Activated T-cell treated with anti-CD3 and anti-CD28 coated beads, Interleukin-2, amount 50 U/mL, for 72 hours (primary cell): Measurements from ENCODE around the gene POLG. TPM values are rescaled to one million over a fixed set of nuclear protein-coding genes. Genes with fewer than 3 reads are reported as not detected.

Source experiments
- ATAC-seq, 2 donors: fragments of 150-1000 bp; cut with Tn5 transposase; replicated peaks in 1 of 2; 2 replicates each; pipeline ENCODE4 v1.10.0; 2021; ENCODE audit warnings: moderate library complexity in 2 of 2, mild to moderate bottlenecking in 1 of 2
- DNase-seq, 2 donors: peaks; one replicate each; pipeline ENCODE4 v3.0.0; 2021 to 2022; ENCODE audit warnings: mixed read lengths in 1 of 2
- H3K27ac Mint-ChIP-seq: one replicate; pipeline ENCODE4 v1.8.0; 2022; ENCODE audit warnings: mild to moderate bottlenecking, moderate library complexity, mixed read lengths
- H3K27me3 Mint-ChIP-seq: one replicate; pipeline ENCODE4 v1.8.0; 2022; ENCODE audit warnings: low read depth, mixed read lengths
- H3K36me3 Mint-ChIP-seq, 2 donors: one replicate each; pipeline ENCODE4 v1.8.0; 2022; ENCODE audit warnings: mixed read lengths in 2 of 2, mild to moderate bottlenecking in 1 of 2; ENCODE audit not compliant: insufficient read depth in 2 of 2
- H3K4me1 Mint-ChIP-seq: one replicate; pipeline ENCODE4 v1.8.0; 2022; ENCODE audit warnings: low read depth, mixed read lengths
- H3K4me3 Mint-ChIP-seq, 2 donors: one replicate each; pipeline ENCODE4 v1.8.0; 2022; ENCODE audit warnings: mild to moderate bottlenecking in 2 of 2, mixed read lengths in 2 of 2, moderate library complexity in 2 of 2
- H3K9me3 Mint-ChIP-seq, 2 donors: one replicate each; pipeline ENCODE4 v1.8.0; 2022; ENCODE audit warnings: mixed read lengths in 2 of 2
- total RNA-seq, 2 donors: library from RNA; stranded (reverse); gene quantifications; one replicate each; pipeline ENCODE4 v1.2.3, GENCODE V29; 2022

Gene POLG
- total RNA-seq, result 10 to 100 TPM; 71.5 to 74.1 TPM

DNA sequence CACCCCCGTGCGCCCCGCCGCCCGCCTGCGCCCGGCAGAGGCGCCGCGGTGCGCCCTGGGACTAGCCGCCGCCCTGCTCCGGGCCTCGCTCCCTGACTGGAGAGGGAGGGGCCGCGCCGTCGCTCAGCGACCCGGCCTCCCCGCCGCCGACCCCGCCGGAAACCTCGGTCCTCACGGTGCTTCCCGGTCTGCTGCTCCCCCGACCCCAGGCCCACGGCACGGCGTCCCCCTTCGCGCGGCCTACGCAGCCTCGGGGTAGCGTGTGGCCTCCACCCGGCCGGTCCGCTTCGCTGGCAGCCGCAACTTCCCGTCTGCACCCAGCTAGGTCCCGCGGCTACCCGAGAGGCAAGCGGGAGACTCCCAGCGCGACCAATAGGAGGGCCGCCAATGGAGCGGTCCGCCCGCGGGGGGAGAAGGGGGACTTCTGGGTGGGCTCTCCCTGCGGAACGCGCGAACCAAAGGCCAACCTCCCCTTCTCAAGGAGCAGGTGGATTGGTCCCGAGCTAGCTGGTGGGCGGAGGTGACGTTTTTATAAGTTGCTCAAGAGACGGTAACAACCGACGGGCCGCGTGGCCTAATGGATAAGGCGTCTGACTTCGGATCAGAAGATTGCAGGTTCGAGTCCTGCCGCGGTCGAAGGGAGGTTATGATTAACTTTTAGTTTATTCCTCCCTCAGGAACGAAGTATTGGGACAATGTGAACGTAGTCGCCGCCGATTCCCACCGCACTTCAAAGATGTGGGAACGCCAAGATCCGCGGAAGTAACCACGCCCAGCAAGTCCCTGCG is at the start of gene POLG:
Gene POLG (minus strand): TSS at position 315 of the 788 bp plus-strand sequence. CDS start 1,070 bp downstream, outside the sequence.
- Mint-ChIP-seq H3K4me3 (peak within 1 kb of the TSS; percentile 87 to 89), H3K27me3 (no peaks in the 10 kb centered on the region), H3K9me3 (no peaks in the 10 kb centered on the region), H3K27ac (peak within 1 kb of the TSS; percentile 100), H3K4me1 (peaks cover 56% of the 10 kb centered on the region), H3K36me3 (peaks cover 8 to 22% of the 10 kb centered on the region in 2 donors)
- DNase-seq, result peak; percentile 99
- peak; percentile 92 to 93 for ATAC-seq

DNA sequence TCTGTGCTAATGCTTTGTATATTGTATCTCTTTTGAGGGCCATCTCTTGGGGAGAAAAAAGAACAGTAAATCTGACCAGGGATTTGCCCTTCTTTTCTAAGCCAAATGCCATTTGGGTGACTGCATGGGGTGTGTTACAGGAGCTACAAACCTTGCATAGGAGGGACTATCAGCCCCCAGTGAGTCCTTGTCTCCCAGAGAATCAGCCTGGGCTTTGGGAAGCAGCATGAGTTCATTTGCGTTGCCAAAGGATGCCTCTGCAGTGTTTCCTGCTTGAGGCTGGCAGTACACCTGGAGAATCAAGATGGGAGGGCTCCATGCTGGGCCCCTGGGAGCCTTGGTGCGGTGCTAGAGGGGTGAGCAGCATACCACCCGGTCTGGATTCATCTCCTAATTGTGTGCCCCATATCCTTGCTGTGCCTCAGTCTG is 49.6 kb upstream of the POLG start:
- peaks cover 18% of the 10 kb centered on the region for H3K27me3 Mint-ChIP-seq
- no peak overlapping the region for H3K4me3 Mint-ChIP-seq
- DNase-seq (no peak), ATAC-seq (no peak)
- H3K9me3 Mint-ChIP-seq, result no peaks in the 10 kb centered on the region
- H3K4me1 Mint-ChIP-seq, result no peaks in the 10 kb centered on the region
- H3K36me3 Mint-ChIP-seq, result no peaks in the 10 kb centered on the region
- no peak overlapping the region for H3K27ac Mint-ChIP-seq

DNA sequence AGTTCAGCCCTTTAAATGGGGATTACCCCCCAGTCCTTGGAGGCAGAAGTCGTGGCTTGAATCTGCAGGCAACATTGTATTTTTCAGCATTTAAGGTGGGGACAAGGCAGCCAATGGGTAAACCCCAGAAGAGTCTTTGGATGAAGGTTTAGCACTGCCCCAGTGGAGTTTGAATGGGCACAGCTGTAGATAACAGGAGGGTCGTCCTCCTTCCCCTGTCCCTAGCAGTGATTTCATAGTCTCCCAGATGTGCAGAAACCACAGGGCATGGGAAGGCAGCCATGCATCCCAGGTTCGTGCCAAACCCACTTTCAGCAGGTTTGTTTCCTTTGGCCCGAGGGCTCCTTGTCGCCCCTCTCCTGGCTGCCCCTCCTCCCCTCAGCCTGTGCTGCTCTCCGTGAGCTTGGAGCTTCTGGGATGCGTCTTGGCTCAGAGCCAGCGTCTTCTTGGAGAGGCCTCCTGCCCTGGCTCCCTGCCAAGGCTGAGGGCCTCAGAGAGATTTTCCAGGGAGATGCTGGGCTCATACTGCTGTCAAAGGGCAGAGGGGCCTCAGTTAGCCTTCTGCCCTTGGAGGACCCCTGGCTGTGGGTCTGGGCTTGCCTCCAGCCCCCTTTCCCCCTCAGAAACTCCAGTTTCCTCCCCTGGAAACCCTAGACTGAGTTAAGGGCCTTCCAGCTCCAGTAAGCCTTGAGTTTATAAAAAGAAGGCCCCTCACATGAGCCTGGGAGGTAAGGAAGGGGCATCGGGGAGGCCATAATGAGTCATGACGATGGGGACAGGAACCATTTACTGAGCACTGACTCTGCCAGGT is 48.9 kb upstream of the POLG start:
- H3K9me3 Mint-ChIP-seq, result no peaks in the 10 kb centered on the region

DNA sequence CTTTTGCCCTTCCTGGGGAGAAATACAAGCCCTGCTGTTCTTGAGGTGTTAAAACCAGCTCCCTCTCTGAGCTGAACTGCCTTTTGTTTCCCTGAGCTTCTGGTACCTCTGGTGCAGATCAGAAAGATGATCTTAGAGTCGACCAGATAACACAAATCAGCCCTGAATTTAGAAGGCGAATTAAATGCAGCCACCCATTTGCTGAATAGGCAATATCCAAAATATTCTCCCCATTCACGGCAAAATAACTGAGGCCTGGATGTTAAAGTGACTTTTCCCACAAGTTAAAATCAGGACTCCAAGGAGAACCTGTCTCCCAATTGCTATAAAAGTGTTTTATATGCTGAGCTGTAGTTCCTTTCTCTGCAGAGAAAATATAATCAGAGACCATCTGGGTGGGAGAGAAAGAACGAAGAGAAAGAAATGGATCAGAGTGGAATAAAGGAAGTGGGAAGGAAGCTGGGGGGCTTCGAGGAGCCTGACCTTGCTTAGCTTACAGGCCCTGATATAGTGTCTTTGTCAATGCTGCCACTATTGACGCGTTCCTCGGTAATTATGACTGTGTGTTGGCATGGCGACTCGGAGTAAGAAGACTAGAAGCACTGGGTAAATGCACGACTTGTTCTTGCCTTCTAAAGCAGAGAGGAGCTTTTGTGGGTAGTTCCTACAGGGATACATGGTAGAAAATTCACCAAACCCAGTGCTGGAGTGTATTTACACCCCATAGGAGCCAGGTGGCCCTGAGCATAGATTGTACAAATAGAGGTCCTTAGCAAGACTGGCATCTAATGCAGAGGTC is 47.5 kb upstream of the POLG start:
- Mint-ChIP-seq H3K27me3 (peaks cover 30% of the 10 kb centered on the region), H3K4me3 (no peak overlapping the region), H3K4me1 (peaks cover 8% of the 10 kb centered on the region), H3K36me3 (no peaks in the 10 kb centered on the region), H3K27ac (no peak overlapping the region), H3K9me3 (no peaks in the 10 kb centered on the region)
- DNase-seq, result no peak
- ATAC-seq, result no peak

More for the DNA sequence above, 48.9 kb upstream of the POLG start:
- H3K4me3 Mint-ChIP-seq, result no peak overlapping the region
- H3K27ac Mint-ChIP-seq, result no peak overlapping the region
- DNase-seq (no peak), ATAC-seq (no peak)
- no peaks in the 10 kb centered on the region for H3K4me1 Mint-ChIP-seq
- H3K27me3 Mint-ChIP-seq, result peaks cover 18% of the 10 kb centered on the region
- H3K36me3 Mint-ChIP-seq, result no peaks in the 10 kb centered on the region

DNA sequence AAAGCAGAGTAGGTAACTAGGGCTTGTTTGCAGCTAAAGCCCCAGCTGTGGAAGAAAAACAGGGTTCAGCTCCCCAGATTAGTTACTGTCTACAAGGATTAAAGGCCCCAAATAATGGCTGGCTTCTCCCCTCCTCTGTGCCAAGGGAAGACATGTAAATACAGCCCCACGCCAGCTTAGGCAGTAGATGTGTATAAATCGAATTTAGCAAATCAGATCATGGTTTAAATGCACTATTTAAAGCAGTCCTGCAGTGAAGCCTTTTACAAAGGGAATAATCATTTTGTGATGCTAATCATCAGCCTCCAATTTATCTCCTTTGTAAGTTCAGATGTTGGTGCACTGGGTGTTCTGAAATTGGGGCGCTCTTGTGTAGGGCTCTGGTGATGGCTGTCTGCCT is 46.7 kb upstream of the POLG start:
- H3K4me3 Mint-ChIP-seq, result no peak overlapping the region
- H3K36me3 Mint-ChIP-seq, result no peaks in the 10 kb centered on the region
- H3K27me3 Mint-ChIP-seq, result peaks cover 38% of the 10 kb centered on the region
- ATAC-seq (no peak), DNase-seq (no peak)
- peaks cover 8% of the 10 kb centered on the region for H3K4me1 Mint-ChIP-seq
- H3K27ac Mint-ChIP-seq, result no peak overlapping the region
- no peaks in the 10 kb centered on the region for H3K9me3 Mint-ChIP-seq

DNA sequence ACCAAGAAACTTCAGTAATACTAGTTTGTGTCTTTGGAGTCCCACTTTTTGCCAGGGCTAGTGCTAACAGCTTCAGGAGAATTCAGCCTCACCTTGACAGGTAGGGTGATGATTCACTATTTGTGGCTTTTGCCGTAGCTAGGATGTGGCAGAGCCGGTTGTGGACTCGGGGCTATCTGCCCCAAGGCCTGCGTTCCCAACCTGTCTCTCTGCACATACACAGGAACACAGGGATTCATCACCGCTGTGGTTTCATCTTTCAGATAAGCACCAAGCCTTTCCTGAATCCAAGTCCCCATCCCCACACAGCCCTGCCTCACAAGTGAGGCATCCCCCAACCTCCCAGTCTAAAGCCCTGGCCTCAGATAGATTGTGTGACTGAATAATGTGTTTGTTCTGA is 45.2 kb upstream of the POLG start:
- Mint-ChIP-seq H3K4me3 (peak overlapping the region in 1 of 2 donors; percentile 66), H3K27me3 (peaks cover 53% of the 10 kb centered on the region), H3K9me3 (no peaks in the 10 kb centered on the region), H3K36me3 (no peaks in the 10 kb centered on the region), H3K27ac (no peak overlapping the region), H3K4me1 (peaks cover 8% of the 10 kb centered on the region)
- no peak for DNase-seq
- no peak for ATAC-seq

DNA sequence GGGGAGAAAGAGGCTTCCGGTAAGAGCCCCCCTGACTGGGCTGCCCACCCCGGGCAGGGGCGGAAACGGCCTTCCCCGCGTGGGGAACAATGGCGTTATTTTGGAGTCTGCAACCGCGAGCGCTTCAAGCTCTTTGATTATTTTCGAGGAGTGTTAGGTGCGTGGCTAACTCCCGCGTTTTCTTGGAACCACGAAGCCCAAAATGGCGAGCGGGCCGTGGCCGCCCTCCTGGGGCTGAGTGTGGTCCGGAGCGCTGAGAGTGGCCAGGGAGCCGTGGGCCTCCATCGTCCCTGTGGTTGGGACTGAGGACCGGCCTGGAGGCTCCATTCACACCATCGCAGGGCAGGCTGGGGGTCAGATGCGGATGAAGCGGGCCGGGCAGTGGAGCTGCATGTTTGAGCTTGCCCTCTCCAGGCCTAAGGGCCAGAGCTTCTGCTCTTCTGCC is 44.6 kb upstream of the POLG start:
- ATAC-seq (no peak), DNase-seq (no peak)
- Mint-ChIP-seq H3K4me3 (peak overlapping the region; percentile 66 to 74), H3K27me3 (peaks cover 58% of the 10 kb centered on the region), H3K9me3 (no peaks in the 10 kb centered on the region), H3K4me1 (peaks cover 8% of the 10 kb centered on the region), H3K36me3 (no peaks in the 10 kb centered on the region), H3K27ac (no peak overlapping the region)

DNA sequence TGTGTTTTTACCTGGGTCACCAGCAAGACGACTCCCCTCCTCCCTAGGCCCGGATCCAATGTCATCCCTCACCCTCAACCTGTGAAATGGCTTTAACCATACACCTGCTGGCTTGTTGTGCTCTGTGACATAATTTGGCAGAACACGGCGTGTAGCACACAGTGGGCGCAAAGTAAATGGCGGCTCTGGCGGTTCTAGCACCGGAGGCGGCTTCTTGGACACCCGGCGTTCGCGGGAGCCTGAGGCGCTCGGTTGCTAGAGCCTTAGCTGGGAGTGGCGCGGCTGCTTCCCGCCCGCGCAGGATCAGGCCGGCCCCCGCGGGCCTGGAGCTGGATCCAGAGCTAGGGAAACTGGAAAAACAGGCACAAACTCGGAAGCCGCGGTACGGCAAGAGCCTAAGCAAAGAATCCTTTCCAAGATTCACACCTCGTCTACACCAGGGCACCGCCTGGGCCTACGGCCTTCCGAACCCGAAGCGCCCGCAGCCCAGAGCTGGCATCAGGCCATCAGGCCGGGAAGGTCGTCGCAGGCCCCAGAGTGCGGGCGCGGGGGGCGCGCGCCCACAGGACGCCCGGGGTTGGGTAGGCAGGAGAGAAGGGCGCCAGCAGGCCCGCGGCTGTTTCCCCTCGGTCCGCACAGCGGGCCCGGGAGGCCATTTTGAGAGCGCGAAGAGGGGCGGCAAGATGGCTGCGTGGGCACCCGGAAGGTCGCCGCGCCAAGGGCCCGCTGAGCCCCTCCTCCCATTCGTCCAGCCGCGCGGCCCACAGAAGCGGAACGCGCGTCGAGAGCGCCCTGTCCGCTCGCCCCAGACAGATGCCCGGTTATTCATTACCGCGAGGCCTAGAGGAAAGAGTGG is 43.9 kb upstream of the POLG start:
- Mint-ChIP-seq H3K36me3 (no peaks in the 10 kb centered on the region), H3K4me3 (peak overlapping the region; percentile 74 to 81), H3K27ac (peak overlapping the region; percentile 86), H3K27me3 (peaks cover 66% of the 10 kb centered on the region), H3K9me3 (no peaks in the 10 kb centered on the region), H3K4me1 (peaks cover 8% of the 10 kb centered on the region)
- DNase-seq, result peak in 1 of 2 donors; percentile 33
- ATAC-seq, result peak; percentile 36 to 45

DNA sequence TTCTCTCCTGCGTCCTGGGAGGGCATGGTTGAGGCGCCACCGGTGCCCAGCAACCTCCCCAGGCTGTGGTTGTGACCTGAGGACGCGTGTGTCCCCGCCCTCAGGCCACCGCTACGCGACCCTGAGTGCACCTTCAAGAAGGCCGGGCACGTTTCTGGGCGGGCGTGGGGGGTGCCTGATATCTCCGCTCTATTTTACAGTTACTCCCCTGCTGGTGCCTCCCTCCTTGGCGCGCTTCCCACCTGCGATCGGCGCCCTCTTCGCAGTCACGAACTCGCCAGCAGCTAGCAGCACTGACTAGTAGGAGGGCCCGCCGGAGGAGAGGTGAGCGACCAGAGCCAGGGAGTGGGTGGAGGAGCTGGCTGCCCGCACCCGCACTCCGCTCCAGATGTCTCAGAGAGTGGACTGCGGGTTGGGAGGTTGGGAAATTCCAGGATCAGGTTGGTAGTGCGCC is 43.2 kb upstream of the POLG start:
- DNase-seq (no peak), ATAC-seq (peak; percentile 7 to 50)
- peaks cover 72% of the 10 kb centered on the region for H3K27me3 Mint-ChIP-seq
- H3K27ac Mint-ChIP-seq, result no peak overlapping the region
- H3K4me3 Mint-ChIP-seq, result peak overlapping the region; percentile 74 to 81
- H3K4me1 Mint-ChIP-seq, result peaks cover 8% of the 10 kb centered on the region
- H3K36me3 Mint-ChIP-seq, result no peaks in the 10 kb centered on the region
- H3K9me3 Mint-ChIP-seq, result no peaks in the 10 kb centered on the region

DNA sequence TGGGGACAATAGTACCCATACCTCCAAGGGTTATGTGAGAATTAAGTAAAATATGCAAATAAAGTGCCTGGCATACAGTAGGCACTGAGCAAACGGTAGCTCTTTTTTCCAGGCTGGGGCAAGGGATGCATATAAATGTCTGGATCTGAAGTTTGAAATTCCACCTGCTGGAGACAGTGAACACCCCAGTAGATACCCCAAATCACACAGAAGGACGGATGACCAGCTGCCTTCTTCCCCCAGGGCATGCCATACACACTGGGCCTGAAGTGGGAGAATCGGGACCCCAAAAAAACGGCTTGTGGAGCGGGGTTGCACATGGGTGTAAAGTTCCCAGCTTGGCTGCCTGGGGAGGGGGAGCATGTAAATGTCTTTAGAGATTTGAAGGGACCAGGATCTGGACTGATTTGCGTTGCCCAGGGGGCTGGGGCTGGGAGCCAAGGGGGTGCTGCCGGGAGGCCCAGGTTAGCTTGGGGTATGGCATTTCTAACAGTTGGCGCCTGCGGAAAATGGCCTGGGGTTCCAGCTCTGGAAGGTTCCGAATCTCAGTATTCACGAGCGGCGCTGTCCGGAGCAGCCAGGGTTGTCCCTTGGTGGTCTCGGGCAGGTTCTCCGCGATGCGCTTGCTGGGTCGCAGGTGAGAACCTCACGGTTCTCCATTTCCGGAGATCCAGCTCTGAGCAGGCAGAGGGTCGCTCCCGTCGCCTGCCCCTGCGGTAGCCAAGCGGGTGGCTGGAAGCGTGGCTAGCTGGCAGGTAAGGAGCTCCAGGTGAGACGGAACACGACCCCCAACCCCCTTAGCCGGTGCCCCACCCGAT is 42.6 kb upstream of the POLG start:
- Mint-ChIP-seq H3K4me1 (peaks cover 8% of the 10 kb centered on the region), H3K27ac (no peak overlapping the region), H3K27me3 (peaks cover 76% of the 10 kb centered on the region), H3K9me3 (no peaks in the 10 kb centered on the region), H3K36me3 (no peaks in the 10 kb centered on the region), H3K4me3 (no peak overlapping the region)
- ATAC-seq (no peak), DNase-seq (no peak)

DNA sequence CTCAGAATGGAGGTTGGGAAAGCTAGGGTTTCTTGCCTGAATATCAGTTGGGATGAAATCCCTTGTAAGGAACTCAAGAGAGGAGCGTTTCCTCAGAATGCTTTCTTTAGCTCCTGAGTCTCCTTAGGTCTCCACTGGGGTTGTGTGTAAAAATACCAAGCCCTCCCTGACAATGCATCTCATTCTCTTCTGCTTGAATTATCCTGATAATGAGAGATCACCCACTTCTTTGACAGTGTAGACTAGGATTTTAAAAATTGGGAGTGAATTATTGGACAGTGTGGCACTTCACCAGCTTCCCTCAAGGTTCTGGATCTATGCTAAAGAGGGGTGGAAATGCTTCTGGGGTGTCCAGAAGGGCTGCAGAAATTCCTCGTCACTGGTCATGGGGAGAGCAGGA is 41.8 kb upstream of the POLG start:
- Mint-ChIP-seq H3K4me1 (peaks cover 8% of the 10 kb centered on the region), H3K27me3 (peaks cover 81% of the 10 kb centered on the region), H3K36me3 (no peaks in the 10 kb centered on the region), H3K4me3 (no peak overlapping the region), H3K9me3 (no peaks in the 10 kb centered on the region), H3K27ac (no peak overlapping the region)
- no peak for ATAC-seq
- DNase-seq, result no peak
